Osteoblast (primary cell): ENCODE measurements around the gene KRTAP9-2. TPM values are rescaled to one million over a fixed set of nuclear protein-coding genes. Genes with fewer than 3 reads are reported as not detected.

Experiments
- DNase-seq: peaks from one replicate; pipeline ENCODE4 v3.0.0; 2011; ENCODE audit warnings: low spot score, mixed read lengths; ENCODE audit not compliant: insufficient read length; ENCODE audit errors: missing footprints
- H2AFZ ChIP-seq: 2 replicates; pipeline ENCODE4 v1.6.0; 2011; ENCODE audit warnings: mild to moderate bottlenecking, low read length
- H3K27ac ChIP-seq: 2 replicates; pipeline ENCODE4 v1.5.1; 2011; ENCODE audit warnings: mild to moderate bottlenecking, low read depth, low read length, moderate library complexity
- H3K27me3 ChIP-seq: 2 replicates; pipeline ENCODE4 v1.6.0; 2012; ENCODE audit warnings: mild to moderate bottlenecking, control low read depth, inconsistent platforms, low read length, moderate library complexity; ENCODE audit not compliant: insufficient read depth
- H3K36me3 ChIP-seq: 2 replicates; pipeline ENCODE4 v1.5.1; 2011; ENCODE audit warnings: mild to moderate bottlenecking, low read length, control low read depth, moderate library complexity; ENCODE audit not compliant: insufficient read depth
- H3K4me1 ChIP-seq: 2 replicates; pipeline ENCODE4 v1.5.1; 2011; ENCODE audit warnings: mild to moderate bottlenecking, low read length, control low read depth, moderate library complexity; ENCODE audit not compliant: insufficient read depth
- H3K4me2 ChIP-seq: 2 replicates; pipeline ENCODE4 v1.6.0; 2011; ENCODE audit warnings: mild to moderate bottlenecking, low read length; ENCODE audit not compliant: insufficient read depth
- H3K4me3 ChIP-seq: fragments of 200-600 bp; sonication (generic); 3 replicates; pipeline ENCODE4 v1.5.1; 2012; ENCODE audit warnings: mild to moderate bottlenecking, low read length, inconsistent platforms; ENCODE audit not compliant: insufficient read depth
- H3K79me2 ChIP-seq: 2 replicates; pipeline ENCODE4 v1.6.0; 2012; ENCODE audit warnings: mild to moderate bottlenecking, low read length, control low read depth, inconsistent platforms; ENCODE audit not compliant: insufficient read depth
- H3K9me3 ChIP-seq: 2 replicates; pipeline ENCODE4 v1.5.1; 2011; ENCODE audit warnings: low read depth, low read length, control low read depth
- H4K20me1 ChIP-seq: 2 replicates; pipeline ENCODE4 v1.6.0; 2012; ENCODE audit warnings: mild to moderate bottlenecking, low read length, control low read depth; ENCODE audit not compliant: insufficient read depth
- total RNA-seq: library from RNA; depleted of rRNA; stranded (reverse); fragments of >200 nt; gene quantifications from 2 replicates; pipeline ENCODE4 v1.2.3, GENCODE V29; 2012
- TF ChIP-seq, protein P1 (sequence below): IDR thresholded peaks from 2 replicates; pipeline ENCODE4 v1.5.1; 2011; ENCODE audit warnings: mild to moderate bottlenecking, low read depth, low read length, moderate library complexity; ENCODE audit errors: extremely low read depth

The KRTAP9-2 gene
- total RNA-seq, 1 donor, result not detected

DNA sequence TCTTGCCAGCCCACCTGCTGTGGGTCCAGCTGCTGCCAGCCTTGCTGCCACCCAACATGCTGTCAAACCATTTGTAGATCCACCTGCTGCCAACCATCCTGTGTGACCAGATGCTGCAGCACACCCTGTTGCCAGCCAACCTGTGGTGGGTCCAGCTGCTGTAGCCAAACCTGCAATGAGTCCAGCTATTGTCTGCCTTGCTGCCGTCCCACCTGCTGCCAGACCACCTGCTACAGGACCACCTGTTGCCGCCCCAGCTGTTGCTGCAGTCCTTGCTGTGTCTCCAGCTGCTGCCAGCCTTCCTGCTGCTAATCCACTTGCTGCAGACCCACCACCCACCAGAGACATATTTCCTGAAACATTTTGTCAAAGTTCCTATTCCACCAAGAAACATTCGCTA is 36.1 kb upstream of the KRTAP9-2 start:
- no peak overlapping the region for H3K4me2 ChIP-seq
- TF ChIP-seq, protein P1, sequence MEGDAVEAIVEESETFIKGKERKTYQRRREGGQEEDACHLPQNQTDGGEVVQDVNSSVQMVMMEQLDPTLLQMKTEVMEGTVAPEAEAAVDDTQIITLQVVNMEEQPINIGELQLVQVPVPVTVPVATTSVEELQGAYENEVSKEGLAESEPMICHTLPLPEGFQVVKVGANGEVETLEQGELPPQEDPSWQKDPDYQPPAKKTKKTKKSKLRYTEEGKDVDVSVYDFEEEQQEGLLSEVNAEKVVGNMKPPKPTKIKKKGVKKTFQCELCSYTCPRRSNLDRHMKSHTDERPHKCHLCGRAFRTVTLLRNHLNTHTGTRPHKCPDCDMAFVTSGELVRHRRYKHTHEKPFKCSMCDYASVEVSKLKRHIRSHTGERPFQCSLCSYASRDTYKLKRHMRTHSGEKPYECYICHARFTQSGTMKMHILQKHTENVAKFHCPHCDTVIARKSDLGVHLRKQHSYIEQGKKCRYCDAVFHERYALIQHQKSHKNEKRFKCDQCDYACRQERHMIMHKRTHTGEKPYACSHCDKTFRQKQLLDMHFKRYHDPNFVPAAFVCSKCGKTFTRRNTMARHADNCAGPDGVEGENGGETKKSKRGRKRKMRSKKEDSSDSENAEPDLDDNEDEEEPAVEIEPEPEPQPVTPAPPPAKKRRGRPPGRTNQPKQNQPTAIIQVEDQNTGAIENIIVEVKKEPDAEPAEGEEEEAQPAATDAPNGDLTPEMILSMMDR, result no peak
- no peak overlapping the region for H3K4me3 ChIP-seq
- H3K36me3 ChIP-seq, result no peaks in the 10 kb centered on the region
- no peak overlapping the region for H3K27ac ChIP-seq
- H4K20me1 ChIP-seq, result no peaks in the 10 kb centered on the region
- H3K79me2 ChIP-seq, result no peaks in the 10 kb centered on the region
- H3K9me3 ChIP-seq, result no peaks in the 10 kb centered on the region
- H3K27me3 ChIP-seq, result no peaks in the 10 kb centered on the region
- no peak for DNase-seq
- H2AFZ ChIP-seq, result no peak overlapping the region
- no peaks in the 10 kb centered on the region for H3K4me1 ChIP-seq

DNA sequence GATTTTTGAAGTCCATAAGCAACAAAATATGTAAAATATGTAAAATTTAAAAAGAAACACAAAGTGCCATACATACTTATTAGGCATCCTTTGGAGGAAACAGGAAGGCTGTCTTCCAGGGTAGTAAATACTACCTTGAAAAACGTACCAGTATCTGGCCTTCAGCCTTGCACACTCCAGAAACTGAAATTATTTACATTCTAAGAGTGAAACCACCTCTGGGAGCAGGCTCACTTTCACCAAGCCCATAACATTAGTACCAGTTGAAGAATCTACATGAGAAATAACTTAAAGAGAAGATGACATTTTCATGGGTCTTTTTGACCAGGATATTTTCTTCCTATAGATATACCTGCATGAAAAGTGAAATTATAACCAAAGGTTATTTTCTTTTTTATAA is 30.4 kb upstream of the KRTAP9-2 start:
- peaks cover 10% of the 10 kb centered on the region for H3K4me1 ChIP-seq
- H3K36me3 ChIP-seq, result no peaks in the 10 kb centered on the region
- H3K4me3 ChIP-seq, result no peak overlapping the region
- no peak overlapping the region for H3K27ac ChIP-seq
- no peak for DNase-seq
- no peaks in the 10 kb centered on the region for H3K27me3 ChIP-seq
- H3K79me2 ChIP-seq, result no peaks in the 10 kb centered on the region
- peak overlapping the region; percentile 74 for H2AFZ ChIP-seq
- H3K9me3 ChIP-seq, result no peaks in the 10 kb centered on the region
- H4K20me1 ChIP-seq, result no peaks in the 10 kb centered on the region
- TF ChIP-seq, protein P1, result no peak
- H3K4me2 ChIP-seq, result peak overlapping the region; percentile 44

DNA sequence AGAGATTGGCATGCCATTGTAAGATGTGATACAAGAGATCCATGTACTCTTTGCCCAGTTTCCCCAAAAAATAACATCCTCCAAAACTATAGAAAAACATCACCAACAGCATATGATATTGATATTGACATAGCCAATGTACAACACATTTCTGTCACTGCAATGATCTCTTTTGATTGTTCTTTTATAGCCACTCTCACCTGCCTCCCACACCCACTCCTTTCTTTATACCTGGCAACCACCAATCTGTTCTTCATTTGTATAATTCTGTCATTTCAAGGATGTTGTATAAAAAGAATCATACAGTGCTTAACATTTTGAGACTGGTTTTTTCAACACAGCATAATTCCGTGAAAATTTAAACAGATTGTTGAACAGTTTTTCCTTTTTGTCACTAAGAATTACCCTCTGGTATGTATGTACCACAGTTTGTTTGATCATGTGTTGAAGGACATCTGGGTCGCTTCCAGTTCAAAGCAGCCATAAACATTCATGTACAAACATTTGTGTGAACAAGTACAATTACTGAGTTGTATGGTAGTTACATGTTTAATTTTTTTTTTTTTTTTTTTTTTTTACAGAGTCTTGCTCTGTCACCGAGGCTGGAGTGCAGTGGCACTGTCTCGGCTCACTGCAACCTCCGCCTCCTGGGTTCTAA is 26.9 kb upstream of the KRTAP9-2 start:
- Histone ChIP-seq H3K4me3 (no peak overlapping the region), H3K79me2 (no peaks in the 10 kb centered on the region), H3K36me3 (no peaks in the 10 kb centered on the region), H3K27ac (no peak overlapping the region), H3K4me1 (peaks cover 10% of the 10 kb centered on the region), H2AFZ (no peak overlapping the region), H3K27me3 (no peaks in the 10 kb centered on the region), H3K9me3 (no peaks in the 10 kb centered on the region), H3K4me2 (no peak overlapping the region), H4K20me1 (no peaks in the 10 kb centered on the region)
- TF ChIP-seq, protein P1, result no peak
- no peak for DNase-seq

DNA sequence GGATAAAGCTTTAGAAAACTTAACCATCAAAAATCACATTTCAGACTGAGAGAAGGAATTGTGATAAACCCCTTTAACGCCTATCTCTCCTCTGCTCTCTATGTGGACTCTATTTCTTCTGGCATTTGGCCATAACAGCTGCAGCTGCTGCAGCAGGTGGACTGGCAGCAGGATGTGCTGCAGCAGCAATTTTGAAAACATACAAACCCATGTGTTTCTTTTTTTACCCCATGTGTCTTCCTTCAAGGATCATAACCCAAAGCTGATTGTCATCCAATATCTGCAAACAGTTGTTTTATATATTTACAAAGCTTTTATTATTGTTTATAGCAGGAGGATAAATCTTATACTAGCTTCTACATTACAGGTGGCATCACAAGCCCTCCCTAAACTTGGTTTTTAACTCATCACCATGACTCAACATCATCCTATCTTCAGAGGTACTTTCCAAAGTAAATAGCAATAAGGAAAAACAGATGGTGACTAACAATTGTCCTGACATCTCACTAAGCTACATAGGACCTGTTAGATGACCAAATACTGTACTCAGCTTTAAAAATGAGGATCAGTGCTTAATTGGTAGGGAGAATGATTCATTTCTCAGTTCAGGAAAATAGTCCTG is 14.5 kb upstream of the KRTAP9-2 start:
- no peak overlapping the region for H2AFZ ChIP-seq
- peak; percentile 69 for DNase-seq
- TF ChIP-seq, protein P1, result no peak
- no peaks in the 10 kb centered on the region for H3K36me3 ChIP-seq
- no peaks in the 10 kb centered on the region for H3K9me3 ChIP-seq
- H3K27me3 ChIP-seq, result no peaks in the 10 kb centered on the region
- no peaks in the 10 kb centered on the region for H3K79me2 ChIP-seq
- no peak overlapping the region for H3K27ac ChIP-seq
- no peak overlapping the region for H3K4me2 ChIP-seq
- no peak overlapping the region for H3K4me3 ChIP-seq
- H3K4me1 ChIP-seq, result peaks cover 5% of the 10 kb centered on the region
- H4K20me1 ChIP-seq, result no peaks in the 10 kb centered on the region
